Hematopoietic multipotent progenitor cell (in vitro differentiated cells): Measurements from ENCODE around the gene SLC22A25. TPM values are rescaled to one million over a fixed set of nuclear protein-coding genes. Genes with fewer than 3 reads are reported as not detected.
"Not testable (repeated sequence)": the region's sequence is repeated elsewhere in the genome, so short reads cannot be mapped to it uniquely, and the experiment has no call there.

ENCODE experiments used
- DNase-seq, 3 donors: peaks; one replicate each; pipeline ENCODE4 v3.0.0-alpha.2; 2011 to 2015; ENCODE audit warnings: low read depth in 2 of 3, low spot score in 2 of 3
- total RNA-seq: library from RNA; depleted of rRNA; stranded (reverse); fragments of >200 nt; gene quantifications from one replicate; pipeline ENCODE4 v1.2.3, GENCODE V29; 2012

Gene SLC22A25
- total RNA-seq = not detected

- DNase-seq = no peak
Observed at GRCh38 chr11:63243533-63243932, at the start of gene SLC22A25. SLC22A25 (minus strand) TSS chr11:63243599; CDS start chr11:63229652, 13,947 bp downstream.

- no peak for DNase-seq
Observed at GRCh38 chr11:63290285-63290684, 46.9 kb upstream of the SLC22A25 start.

GRCh38 chr11:63289658-63290057, 46.3 kb upstream of the SLC22A25 start:
- DNase-seq = no peak

- DNase-seq = no peak
Observed at GRCh38 chr11:63282579-63282978, 39.2 kb upstream of the SLC22A25 start.

GRCh38 chr11:63280920-63281319, 37.5 kb upstream of the SLC22A25 start:
- DNase-seq = no peak

GRCh38 chr11:63277345-63277943, 34.0 kb upstream of the SLC22A25 start:
- DNase-seq = peak in 2 of 3 donors; percentile 5 to 36

- no peak for DNase-seq
Observed at GRCh38 chr11:63274776-63275175, 31.4 kb upstream of the SLC22A25 start.

- DNase-seq = no peak
Observed at GRCh38 chr11:63273685-63274084, 30.3 kb upstream of the SLC22A25 start.

GRCh38 chr11:63262547-63262946, 19.1 kb upstream of the SLC22A25 start:
- DNase-seq = no peak

- no peak for DNase-seq
Observed at GRCh38 chr11:63251312-63251711, 7.9 kb upstream of the SLC22A25 start.

GRCh38 chr11:63250162-63251050, 7.0 kb upstream of the SLC22A25 start:
- no peak for DNase-seq

- DNase-seq = no peak
Observed at GRCh38 chr11:63248966-63249365, 5.6 kb upstream of the SLC22A25 start.

- DNase-seq = not testable (repeated sequence)
Observed at GRCh38 chr11:63247237-63248002, 4.0 kb upstream of the SLC22A25 start.

GRCh38 chr11:63246045-63246444, 2.6 kb upstream of the SLC22A25 start:
- no peak for DNase-seq

GRCh38 chr11:63244862-63245261, 1.5 kb upstream of the SLC22A25 start:
- no peak for DNase-seq

- DNase-seq = no peak
Observed at GRCh38 chr11:63242089-63242781, 1.2 kb downstream of the SLC22A25 start.

GRCh38 chr11:63240791-63241379, 2.5 kb downstream of the SLC22A25 start:
- no peak for DNase-seq

- no peak for DNase-seq
Observed at GRCh38 chr11:63240098-63240497, 3.3 kb downstream of the SLC22A25 start.

GRCh38 chr11:63239254-63239653, 4.1 kb downstream of the SLC22A25 start:
- DNase-seq = no peak

GRCh38 chr11:63237413-63237812, 6.0 kb downstream of the SLC22A25 start:
- no peak for DNase-seq
